Erythroblast (primary cell): ENCODE data around the gene ZNF672.
"Not testable (repeated sequence)": the region's sequence is repeated elsewhere in the genome, so short reads cannot be mapped to it uniquely, and the experiment has no call there.

Source experiments
- GATA1 ChIP-seq: IDR thresholded peaks from 2 replicates; pipeline ENCODE4 v1.6.1; 2011; ENCODE audit warnings: low read depth, mild to moderate bottlenecking, control low read depth, low read length, moderate library complexity
- POLR2A ChIP-seq: IDR thresholded peaks from 2 replicates; pipeline ENCODE4 v1.6.1; 2011; ENCODE audit warnings: mild to moderate bottlenecking, low read length

DNA sequence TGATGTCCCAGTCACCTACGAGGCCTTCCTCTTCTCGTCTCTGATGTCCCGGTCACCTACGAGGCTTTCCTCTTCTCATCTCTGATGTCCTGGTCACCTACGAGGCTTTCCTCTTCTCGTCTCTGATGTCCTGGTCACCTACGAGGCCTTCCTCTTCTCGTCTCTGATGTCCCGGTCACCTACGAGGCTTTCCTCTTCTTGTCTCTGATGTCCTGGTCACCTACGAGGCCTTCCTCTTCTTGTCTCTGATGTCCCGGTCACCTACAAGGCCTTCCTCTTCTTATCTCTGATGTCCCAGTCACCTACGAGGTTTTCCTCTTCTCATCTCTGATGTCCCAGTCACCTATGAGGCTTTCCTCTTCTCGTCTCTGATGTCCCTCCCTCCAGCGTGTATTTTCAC, 34.5 kb upstream of the ZNF672 start:
- TF ChIP-seq POLR2A, GATA1: not testable (repeated sequence)
